Endothelial cell of umbilical vein (primary cell): ENCODE data around the gene ZNF790. TPM values are rescaled to one million over a fixed set of nuclear protein-coding genes. Genes with fewer than 3 reads are reported as not detected.

ENCODE experiments used
- BruUV-seq: library from RNA; stranded (reverse); fragments of 400-500 nt; replicated peaks from 2 replicates; lab custom pipeline; 2021; lab: Mats Ljungman, UMichigan
- CTCF ChIA-PET: fragments of 300-600, 350-600 bp; sonication (Branson Sonifier 250); formaldehyde crosslinking; loops from one replicate; lab custom pipeline; 2021; ENCODE audit warnings: antibody characterized with exemption, inconsistent platforms; lab: Charles Lee
- POLR2A ChIA-PET: fragments of 300-600, 350-600 bp; sonication (Branson Sonifier 250); formaldehyde crosslinking; loops from one replicate; lab custom pipeline; 2021; ENCODE audit warnings: antibody characterized with exemption, inconsistent platforms; lab: Charles Lee
- DNase-seq: peaks from one replicate; pipeline ENCODE4 v3.0.0-alpha.2; 2011; ENCODE audit warnings: low read depth, low spot score
- FAIRE-seq: peaks from 2 replicates; lab custom pipeline; 2011; peaks lifted over from hg19 to GRCh38; lab: Jason Lieb, UNC
- H2AFZ ChIP-seq: 2 replicates; pipeline ENCODE4 v1.6.0; 2012; ENCODE audit warnings: low read depth, low read length, control low read depth, inconsistent platforms
- H3K27ac ChIP-seq: 2 replicates; pipeline ENCODE4 v1.5.1; 2011; ENCODE audit warnings: low read depth, mild to moderate bottlenecking, control low read depth, low read length, moderate library complexity; ENCODE audit not compliant: insufficient read depth
- H3K27me3 ChIP-seq, 2 experiments: 2 replicates each; pipeline versions ENCODE4 v1.6.0 to v1.6.1; 2011; ENCODE audit warnings: low read length in 2 of 2, mixed read lengths in 1 of 2; ENCODE audit not compliant: control insufficient read depth in 2 of 2, insufficient read depth in 2 of 2
- H3K36me3 ChIP-seq, 2 experiments: 2 replicates in 1 of 2; 3 replicates in 1 of 2; pipeline ENCODE4 v1.5.1; 2011; ENCODE audit warnings: low read length in 2 of 2, mild to moderate bottlenecking in 1 of 2, moderate library complexity in 1 of 2; ENCODE audit not compliant: control insufficient read depth in 2 of 2, insufficient read depth in 2 of 2; ENCODE audit errors: extremely low read depth in 1 of 2
- H3K4me1 ChIP-seq: 3 replicates; pipeline ENCODE4 v1.5.1; 2011; ENCODE audit warnings: mild to moderate bottlenecking, low read length; ENCODE audit not compliant: control insufficient read depth, insufficient read depth; ENCODE audit errors: extremely low read depth
- H3K4me2 ChIP-seq: 2 replicates; pipeline ENCODE4 v1.6.1; 2011; ENCODE audit warnings: low read length, control low read depth, mixed read lengths; ENCODE audit not compliant: insufficient read depth
- H3K4me3 ChIP-seq, 3 experiments: fragments of 200-600 bp in 1 of 3; sonication (generic), shearing (Covaris generic) in 1 of 3; replicated peaks in 1 of 3; 2 replicates each; pipeline ENCODE4 v1.5.1; 2011 to 2016; ENCODE audit warnings: control low read depth in 3 of 3, low read length in 3 of 3, mild to moderate bottlenecking in 2 of 3, inconsistent platforms in 1 of 3, low read depth in 1 of 3, moderate library complexity in 1 of 3; ENCODE audit not compliant: insufficient read depth in 1 of 3
- H3K79me2 ChIP-seq: 2 replicates; pipeline ENCODE4 v1.6.0; 2012; ENCODE audit warnings: low read length, inconsistent platforms; ENCODE audit not compliant: control insufficient read depth, insufficient read depth
- H3K9ac ChIP-seq: replicated peaks from 2 replicates; pipeline ENCODE3; 2011; ENCODE audit warnings: low read length, control low read depth; ENCODE audit not compliant: insufficient read depth; ENCODE audit errors: extremely low read depth
- H3K9me1 ChIP-seq: replicated peaks from 3 replicates; pipeline ENCODE4 v1.6.0; 2011; ENCODE audit warnings: mild to moderate bottlenecking, low read length; ENCODE audit not compliant: control insufficient read depth, insufficient read depth; ENCODE audit errors: extremely low read depth
- H3K9me3 ChIP-seq: replicated peaks from 2 replicates; pipeline ENCODE4 v1.5.1; 2012; ENCODE audit warnings: low read length, inconsistent platforms; ENCODE audit not compliant: control insufficient read depth, insufficient read depth
- H4K20me1 ChIP-seq: replicated peaks from 2 replicates; pipeline ENCODE3; 2011; ENCODE audit warnings: mild to moderate bottlenecking, low read length; ENCODE audit not compliant: control insufficient read depth, insufficient read depth; ENCODE audit errors: extremely low read depth
- CTCF ChIP-seq, 2 donors: IDR thresholded peaks; 1 replicate in 1 of 2; 2 replicates in 1 of 2; pipeline ENCODE4 v1.5.1; 2011; ENCODE audit warnings: low read length in 2 of 2, mild to moderate bottlenecking in 2 of 2, moderate library complexity in 2 of 2, control low read depth in 1 of 2, inconsistent platforms in 1 of 2, low read depth in 1 of 2; ENCODE audit not compliant: insufficient read depth in 1 of 2; ENCODE audit errors: extremely low read depth in 1 of 2
- EZH2 ChIP-seq: IDR thresholded peaks from 2 replicates; pipeline ENCODE4 v1.6.1; 2012; ENCODE audit warnings: borderline replicate concordance, low read depth, mild to moderate bottlenecking, moderate library complexity, low read length, inconsistent platforms; ENCODE audit not compliant: severe bottlenecking
- FOS ChIP-seq: IDR thresholded peaks from 2 replicates; pipeline ENCODE4 v1.6.1; 2011; ENCODE audit warnings: mild to moderate bottlenecking, low read length, moderate library complexity, borderline replicate concordance; ENCODE audit not compliant: insufficient read depth
- GATA2 ChIP-seq: IDR thresholded peaks from 2 replicates; pipeline ENCODE4 v1.7.0; 2011; ENCODE audit warnings: low read depth, mild to moderate bottlenecking, moderate library complexity, mixed read lengths, low read length; ENCODE audit not compliant: insufficient read length, insufficient read depth
- JUN ChIP-seq: IDR thresholded peaks from 2 replicates; pipeline ENCODE4 v1.6.1; 2011; ENCODE audit warnings: borderline replicate concordance, low read depth; ENCODE audit not compliant: insufficient read length, insufficient read depth
- MAX ChIP-seq: IDR thresholded peaks from 2 replicates; pipeline ENCODE4 v1.6.1; 2011; ENCODE audit not compliant: insufficient read depth, insufficient read length
- MYC ChIP-seq: IDR thresholded peaks from one replicate; pipeline ENCODE4 v1.6.1; 2011; ENCODE audit warnings: mild to moderate bottlenecking, low read depth, low read length
- POLR2A ChIP-seq: IDR thresholded peaks from 2 replicates; pipeline ENCODE4 v1.6.1; 2012; ENCODE audit warnings: low read depth, mild to moderate bottlenecking, control low read depth, low read length
- POLR2AphosphoS5 ChIP-seq: IDR thresholded peaks from 2 replicates; pipeline ENCODE4 v1.6.1; 2012; ENCODE audit warnings: low read depth, mild to moderate bottlenecking, control low read depth, low read length, moderate library complexity; ENCODE audit not compliant: insufficient read depth
- dilution Hi-C: fragments of 300-500 bp; cut with MboI; formaldehyde crosslinking; loops from one replicate; pipeline ENCODE4 v1.15.0; 2019; ENCODE audit warnings: low sequenced_read_pairs; ENCODE audit not compliant: extremely low pct_ligation_motif_present
- intact Hi-C: fragments of 100-400 bp; cut with micrococcal nuclease; formaldehyde crosslinking; loops from one replicate; pipeline ENCODE4 v1.10.0; 2022
- polyA plus RNA-seq, 4 experiments: library from polyadenylated mRNA; depleted of rRNA in 3 of 4; stranded (reverse) in 3 of 4; unstranded in 1 of 4; fragments of >200 nt; gene quantifications; 2 replicates each; pipeline versions ENCODE4 v1.2.1 to v1.2.3, GENCODE V29; 2011 to 2012; ENCODE audit warnings: missing spikeins in 1 of 4
- total RNA-seq: library from RNA; stranded (reverse); gene quantifications from 2 replicates; pipeline ENCODE4 v1.2.3, GENCODE V29; 2021

The ZNF790 gene
- total and polyA plus RNA-seq, 2 donors (not counting 3 experiments of a cell fraction or from before 2014, with no cell fraction given): 2.1 to 5.6 TPM

GRCh38 chr19:36821758-36822157, 16.4 kb downstream of the ZNF790 start:
- BruUV-seq: no TSS peak
- H3K4me3 ChIP-seq: no peak overlapping the region
- no peaks in the 10 kb centered on the region for H3K27me3 ChIP-seq
- H4K20me1 ChIP-seq: no peaks in the 10 kb centered on the region
- no peak overlapping the region for H3K9ac ChIP-seq
- intact Hi-C loops (no loop called here), dilution Hi-C loops (no loop called here)
- H3K4me1 ChIP-seq: no peaks in the 10 kb centered on the region
- H3K27ac ChIP-seq: no peak overlapping the region
- TF ChIP-seq CTCF (IDR thresholded peaks at IDR 0.05; ENCODE audit: extremely low read depth in 1 of 2, insufficient read depth in 1 of 2, low read depth in 1 of 2, low read length in 2 of 2) (no peak), POLR2A (no peak), GATA2 (no peak)
- H3K36me3 ChIP-seq: peaks cover 4 to 8% of the 10 kb centered on the region in 2 experiments
- POLR2A ChIA-PET: no interaction called here
- H2AFZ ChIP-seq: no peak overlapping the region
- FAIRE-seq (no peak), DNase-seq (no peak)
- H3K9me3 ChIP-seq: peaks cover 12% of the 10 kb centered on the region
- no peaks in the 10 kb centered on the region for H3K9me1 ChIP-seq
- no peak overlapping the region for H3K4me2 ChIP-seq
- CTCF ChIA-PET: no interaction called here
- no peaks in the 10 kb centered on the region for H3K79me2 ChIP-seq

DNA sequence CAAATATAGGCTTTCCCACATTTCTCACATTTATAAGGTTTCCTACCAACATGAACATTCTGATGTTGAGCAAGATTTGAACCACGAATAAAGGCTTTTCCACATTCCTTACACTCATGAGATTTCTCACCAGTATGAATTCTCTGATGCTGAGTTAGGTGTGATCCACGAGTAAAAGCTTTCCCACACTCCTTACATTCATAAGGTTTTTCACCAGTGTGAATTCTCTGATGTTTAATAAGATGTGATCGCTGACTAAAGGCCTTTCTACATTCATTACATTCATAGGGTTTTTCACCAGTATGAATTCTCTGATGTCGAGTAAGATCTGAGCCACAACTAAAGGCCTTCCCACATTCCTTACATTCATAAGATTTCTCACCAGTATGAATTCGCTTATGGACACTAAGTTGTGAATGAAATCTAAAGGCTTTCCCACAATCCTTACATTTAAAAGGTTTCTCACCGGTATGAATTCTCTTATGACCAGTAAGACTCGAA, 19.0 kb downstream of the ZNF790 start:
- no peaks in the 10 kb centered on the region for H3K9me1 ChIP-seq
- peaks cover 13% of the 10 kb centered on the region for H3K9me3 ChIP-seq
- no peak overlapping the region for H3K4me2 ChIP-seq
- no peak overlapping the region for H3K4me3 ChIP-seq
- H2AFZ ChIP-seq: no peak overlapping the region
- intact Hi-C loops (no loop called here), dilution Hi-C loops (no loop called here)
- H3K9ac ChIP-seq: no peak overlapping the region
- POLR2A ChIA-PET: no interaction called here
- DNase-seq (no peak), FAIRE-seq (no peak)
- no peaks in the 10 kb centered on the region for H3K27me3 ChIP-seq
- no peaks in the 10 kb centered on the region for H3K79me2 ChIP-seq
- no peak for TF ChIP-seq GATA2
- TF ChIP-seq POLR2A: no peak
- TF ChIP-seq POLR2AphosphoS5: no peak
- TF ChIP-seq EZH2: no peak
- no peak for TF ChIP-seq CTCF (IDR thresholded peaks at IDR 0.05; ENCODE audit: extremely low read depth in 1 of 2, insufficient read depth in 1 of 2, low read depth in 1 of 2, low read length in 2 of 2)
- no peak for TF ChIP-seq FOS
- TF ChIP-seq JUN: no peak
- no peak for TF ChIP-seq MAX
- TF ChIP-seq MYC: no peak
- peaks cover 0 to 8% of the 10 kb centered on the region in 2 experiments for H3K36me3 ChIP-seq
- BruUV-seq: no TSS peak
- no peaks in the 10 kb centered on the region for H3K4me1 ChIP-seq
- CTCF ChIA-PET: no interaction called here
- no peak overlapping the region for H3K27ac ChIP-seq
- H4K20me1 ChIP-seq: no peaks in the 10 kb centered on the region
